Endodermal cell (in vitro differentiated cells): ENCODE measurements around the gene AQP12A. TPM values are rescaled to one million over a fixed set of nuclear protein-coding genes. Genes with fewer than 3 reads are reported as not detected.

Experiments
- DNase-seq: peaks from one replicate; pipeline ENCODE4 v3.0.0-alpha.2; 2017
- H3K27ac ChIP-seq: 2 replicates; pipeline ENCODE4 v1.5.1; 2013; ENCODE audit warnings: mild to moderate bottlenecking, low read depth, low read length, moderate library complexity
- H3K27me3 ChIP-seq: 2 replicates; pipeline ENCODE4 v1.6.1; 2013; ENCODE audit warnings: mild to moderate bottlenecking, low read length, moderate library complexity; ENCODE audit not compliant: insufficient read depth, control insufficient read depth, poor library complexity, severe bottlenecking
- H3K36me3 ChIP-seq: 2 replicates; pipeline ENCODE4 v1.7.0; 2013; ENCODE audit warnings: mild to moderate bottlenecking, low read length, moderate library complexity; ENCODE audit not compliant: control insufficient read depth, insufficient read depth
- H3K4me1 ChIP-seq: one replicate; pipeline ENCODE4 v1.7.0; 2013; ENCODE audit warnings: low read length; ENCODE audit not compliant: control insufficient read depth, insufficient read depth
- H3K4me3 ChIP-seq: 2 replicates; pipeline ENCODE4 v1.5.1; 2013; ENCODE audit warnings: mild to moderate bottlenecking, low read length, moderate library complexity
- H3K9ac ChIP-seq: 2 replicates; pipeline ENCODE4 v1.6.1; 2013; ENCODE audit warnings: mild to moderate bottlenecking, low read length, moderate library complexity; ENCODE audit not compliant: poor library complexity, severe bottlenecking; ENCODE audit errors: extremely low read depth
- H3K9me3 ChIP-seq: 2 replicates; pipeline ENCODE4 v1.6.1; 2013; ENCODE audit warnings: mild to moderate bottlenecking, low read length, moderate library complexity; ENCODE audit not compliant: control insufficient read depth
- H3K27ac Mint-ChIP-seq: 2 replicates; pipeline ENCODE4 v1.8.0; 2020; ENCODE audit warnings: mixed read lengths
- H3K27me3 Mint-ChIP-seq: 2 replicates; pipeline ENCODE4 v1.8.0; 2021; ENCODE audit warnings: mild to moderate bottlenecking, mixed read lengths; ENCODE audit not compliant: insufficient read depth
- H3K36me3 Mint-ChIP-seq: 2 replicates; pipeline ENCODE4 v1.8.0; 2020; ENCODE audit warnings: low read depth, mixed read lengths
- H3K4me1 Mint-ChIP-seq: 2 replicates; pipeline ENCODE4 v1.8.0; 2020; ENCODE audit warnings: mixed read lengths
- H3K4me3 Mint-ChIP-seq: 2 replicates; pipeline ENCODE4 v1.8.0; 2020; ENCODE audit warnings: mild to moderate bottlenecking, moderate library complexity, mixed read lengths
- H3K9me3 Mint-ChIP-seq: 2 replicates; pipeline ENCODE4 v1.8.0; 2020; ENCODE audit warnings: mild to moderate bottlenecking, mixed read lengths
- WGBS, 2 experiments: methylation state at CpG; one replicate each; pipeline versions ENCODE4 v1.1.5 to v1.1.7; 2013; ENCODE audit warnings: missing lambda C conversion rate in 2 of 2, mixed read lengths in 1 of 2; ENCODE audit not compliant: insufficient coverage in 1 of 2, insufficient read length in 1 of 2; 5-methylcytosine and 5-hydroxymethylcytosine counted together
- total RNA-seq, 2 donors: library from RNA; stranded (reverse); fragmentation: NEBNext Ultra II Directional in 1 of 2; extraction: Animal tissue kit (Norgen Biotek cat#: 25700) in 1 of 2; gene quantifications; 2 replicates in 1 of 2; 3 replicates in 1 of 2; pipeline ENCODE4 v1.2.1, GENCODE V29; 2021
- TF ChIP-seq, protein P1 (sequence below): fragments of 200-600 bp; sonication (generic); conservative IDR thresholded peaks from 2 replicates; pipeline ENCODE4 v1.5.0; 2021; ENCODE audit warnings: antibody characterized with exemption, mild to moderate bottlenecking

The AQP12A gene
- total RNA-seq, 2 donors from 2014 or later: not detected

DNA sequence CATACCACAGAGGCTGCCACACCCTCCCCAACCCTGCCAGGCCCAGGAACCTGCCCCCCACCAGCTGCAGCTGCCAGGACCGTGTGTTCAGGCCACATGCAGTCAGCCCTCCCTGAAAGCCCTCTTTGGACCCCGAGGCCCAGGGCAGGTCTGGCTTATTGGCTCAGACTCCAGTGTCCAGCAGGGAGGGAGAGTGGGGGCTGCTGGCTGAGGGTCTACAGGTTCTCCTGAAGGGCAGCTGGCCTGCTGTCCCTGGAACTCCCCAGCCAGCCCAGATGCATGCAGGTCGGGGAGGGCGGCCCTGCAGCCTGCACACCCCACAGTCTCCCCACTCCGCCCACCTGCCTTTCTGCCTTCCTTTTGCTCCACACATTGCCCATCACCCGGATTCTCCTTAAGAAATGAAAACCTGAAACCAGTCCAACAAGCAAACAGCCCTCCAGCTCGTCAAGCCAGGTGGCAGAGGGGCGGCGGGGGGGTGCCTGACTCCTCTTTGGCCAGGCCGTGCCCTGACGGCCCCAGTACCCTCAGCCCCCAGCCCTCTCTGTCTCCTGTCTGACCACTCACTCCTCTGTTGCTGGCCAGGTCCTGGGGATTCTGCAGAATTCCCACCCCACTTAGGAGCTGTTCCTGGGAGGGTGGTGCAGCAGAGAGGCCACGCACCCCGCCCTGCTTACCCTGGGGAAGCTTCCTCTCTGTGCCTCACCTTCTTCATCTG lies 48.4 kb upstream of the AQP12A start:
- WGBS, 2 experiments: 88 to 94% methylated on average over 8 to 13 of the region's 13 CpGs
- no peak overlapping the region for H3K27ac Mint-ChIP-seq
- Histone ChIP-seq H3K9me3 (no peaks in the 10 kb centered on the region), H3K27ac (no peak overlapping the region), H3K4me1 (no peaks in the 10 kb centered on the region), H3K4me3 (no peak overlapping the region), H3K27me3 (peaks cover 16% of the 10 kb centered on the region), H3K36me3 (no peaks in the 10 kb centered on the region), H3K9ac (no peak overlapping the region)
- H3K36me3 Mint-ChIP-seq: no peaks in the 10 kb centered on the region
- TF ChIP-seq, protein P1, sequence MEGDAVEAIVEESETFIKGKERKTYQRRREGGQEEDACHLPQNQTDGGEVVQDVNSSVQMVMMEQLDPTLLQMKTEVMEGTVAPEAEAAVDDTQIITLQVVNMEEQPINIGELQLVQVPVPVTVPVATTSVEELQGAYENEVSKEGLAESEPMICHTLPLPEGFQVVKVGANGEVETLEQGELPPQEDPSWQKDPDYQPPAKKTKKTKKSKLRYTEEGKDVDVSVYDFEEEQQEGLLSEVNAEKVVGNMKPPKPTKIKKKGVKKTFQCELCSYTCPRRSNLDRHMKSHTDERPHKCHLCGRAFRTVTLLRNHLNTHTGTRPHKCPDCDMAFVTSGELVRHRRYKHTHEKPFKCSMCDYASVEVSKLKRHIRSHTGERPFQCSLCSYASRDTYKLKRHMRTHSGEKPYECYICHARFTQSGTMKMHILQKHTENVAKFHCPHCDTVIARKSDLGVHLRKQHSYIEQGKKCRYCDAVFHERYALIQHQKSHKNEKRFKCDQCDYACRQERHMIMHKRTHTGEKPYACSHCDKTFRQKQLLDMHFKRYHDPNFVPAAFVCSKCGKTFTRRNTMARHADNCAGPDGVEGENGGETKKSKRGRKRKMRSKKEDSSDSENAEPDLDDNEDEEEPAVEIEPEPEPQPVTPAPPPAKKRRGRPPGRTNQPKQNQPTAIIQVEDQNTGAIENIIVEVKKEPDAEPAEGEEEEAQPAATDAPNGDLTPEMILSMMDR: no peak
- peaks cover 16% of the 10 kb centered on the region for H3K27me3 Mint-ChIP-seq
- DNase-seq: peak; percentile 40
- H3K9me3 Mint-ChIP-seq: peaks cover 3% of the 10 kb centered on the region
- H3K4me3 Mint-ChIP-seq: no peak overlapping the region
- H3K4me1 Mint-ChIP-seq: peaks cover 1% of the 10 kb centered on the region

DNA sequence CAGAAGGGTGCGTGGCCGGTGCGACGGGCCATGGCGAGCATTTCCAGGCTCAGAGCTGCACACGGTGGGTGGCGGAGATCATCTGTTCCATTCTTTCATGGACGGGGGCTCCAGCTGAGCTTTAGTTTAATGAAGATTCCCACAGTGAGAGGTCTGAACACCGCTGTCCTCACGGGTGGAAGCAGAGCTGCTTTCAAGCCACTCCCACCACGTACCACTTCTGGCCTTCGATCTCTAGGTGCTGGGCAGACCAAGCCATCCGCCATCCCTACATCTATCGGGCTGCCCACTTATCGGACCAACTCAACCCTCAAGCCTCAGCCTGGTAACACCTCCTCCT lies 47.9 kb upstream of the AQP12A start:
- no peak overlapping the region for H3K9ac ChIP-seq
- no peak overlapping the region for H3K4me3 Mint-ChIP-seq
- H3K27me3 ChIP-seq: peaks cover 11% of the 10 kb centered on the region
- peaks cover 6% of the 10 kb centered on the region for H3K4me1 Mint-ChIP-seq
- H3K9me3 Mint-ChIP-seq: peaks cover 2% of the 10 kb centered on the region
- TF ChIP-seq, protein P1: no peak
- H3K36me3 Mint-ChIP-seq: no peaks in the 10 kb centered on the region
- WGBS, 2 experiments: 91 to 94% methylated on average over 9 to 15 of the region's 15 CpGs
- H3K27ac ChIP-seq: no peak overlapping the region
- no peaks in the 10 kb centered on the region for H3K9me3 ChIP-seq
- H3K27ac Mint-ChIP-seq: no peak overlapping the region
- no peak for DNase-seq
- no peaks in the 10 kb centered on the region for H3K4me1 ChIP-seq
- no peak overlapping the region for H3K4me3 ChIP-seq
- H3K27me3 Mint-ChIP-seq: peaks cover 15% of the 10 kb centered on the region
- H3K36me3 ChIP-seq: no peaks in the 10 kb centered on the region

DNA sequence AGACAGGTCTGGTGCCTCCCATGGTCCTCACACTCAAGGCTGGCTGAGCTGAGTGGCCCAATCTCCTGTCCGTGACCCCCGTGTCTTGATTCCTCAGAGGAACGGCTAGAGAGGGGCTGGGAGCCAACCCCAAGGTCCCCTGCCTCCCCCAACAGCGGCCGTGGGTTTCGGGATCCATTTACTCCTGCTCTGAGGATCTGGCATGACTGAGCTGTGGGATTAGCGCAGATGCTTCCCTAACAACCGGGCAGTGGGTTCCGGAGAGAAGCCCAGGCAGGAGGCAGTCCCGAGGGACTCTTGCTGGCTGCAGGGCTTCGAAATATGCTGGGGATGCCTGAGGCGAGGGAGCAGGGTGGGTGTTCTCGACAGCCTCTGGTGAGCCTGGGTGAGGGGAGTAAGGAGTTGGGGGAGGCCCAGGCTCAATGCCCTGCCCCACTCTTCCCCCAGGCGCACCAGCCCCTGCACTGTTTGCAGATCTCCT lies 47.5 kb upstream of the AQP12A start:
- peak; percentile 42 for DNase-seq
- Histone ChIP-seq H3K27me3 (peaks cover 8% of the 10 kb centered on the region), H3K4me1 (no peaks in the 10 kb centered on the region), H3K9ac (no peak overlapping the region), H3K9me3 (no peaks in the 10 kb centered on the region), H3K27ac (no peak overlapping the region), H3K4me3 (no peak overlapping the region), H3K36me3 (no peaks in the 10 kb centered on the region)
- 92 to 98% methylated on average over 8 to 14 of the region's 14 CpGs for WGBS, 2 experiments
- Mint-ChIP-seq H3K4me1 (peaks cover 9% of the 10 kb centered on the region), H3K4me3 (no peak overlapping the region), H3K9me3 (no peaks in the 10 kb centered on the region), H3K27ac (no peak overlapping the region), H3K27me3 (peaks cover 14% of the 10 kb centered on the region), H3K36me3 (no peaks in the 10 kb centered on the region)
- TF ChIP-seq, protein P1: no peak
